NAMALWA (cell line): ENCODE measurements around the gene MAPT.

ENCODE experiments used
- DNase-seq: peaks from one replicate; pipeline ENCODE4 v3.0.0-alpha.2; 2015; ENCODE audit warnings: low spot score

The MAPT gene

GRCh38 chr17:45973946-45974859 lies 79.8 kb downstream of the MAPT start:
- no peak for DNase-seq

- DNase-seq = peak; percentile 25
Observed at GRCh38 chr17:45974916-45975630, 80.7 kb downstream of the MAPT start.

GRCh38 chr17:45975640-45976295 lies 81.4 kb downstream of the MAPT start:
- no peak for DNase-seq

GRCh38 chr17:45976391-45976754 lies 82.0 kb downstream of the MAPT start:
- DNase-seq = no peak

- no peak for DNase-seq
Observed at GRCh38 chr17:45976755-45977505, 82.6 kb downstream of the MAPT start.

GRCh38 chr17:45977506-45977824 lies 83.1 kb downstream of the MAPT start:
- no peak for DNase-seq

GRCh38 chr17:45977976-45978626 lies 83.7 kb downstream of the MAPT start:
- no peak for DNase-seq

- DNase-seq = no peak
Observed at GRCh38 chr17:45979137-45979536, 84.8 kb downstream of the MAPT start.

GRCh38 chr17:45980855-45981254 lies 86.5 kb downstream of the MAPT start:
- no peak for DNase-seq

GRCh38 chr17:45981306-45981705 lies 87.0 kb downstream of the MAPT start:
- DNase-seq = no peak

- DNase-seq = no peak
Observed at GRCh38 chr17:45982791-45983613, 88.6 kb downstream of the MAPT start.

- DNase-seq = no peak
Observed at GRCh38 chr17:45983614-45984310, 89.4 kb downstream of the MAPT start.

GRCh38 chr17:45984368-45984767 lies 90.0 kb downstream of the MAPT start:
- no peak for DNase-seq

- no peak for DNase-seq
Observed at GRCh38 chr17:45985447-45985846, 91.1 kb downstream of the MAPT start.

GRCh38 chr17:45986056-45986455 lies 91.7 kb downstream of the MAPT start:
- no peak for DNase-seq

- no peak for DNase-seq
Observed at GRCh38 chr17:45987706-45988105, 93.4 kb downstream of the MAPT start.

GRCh38 chr17:45989759-45990158 lies 95.4 kb downstream of the MAPT start:
- DNase-seq = no peak

GRCh38 chr17:45990886-45991285 lies 96.5 kb downstream of the MAPT start:
- DNase-seq = peak; percentile 17

GRCh38 chr17:45991341-45991740 lies 97.0 kb downstream of the MAPT start:
- no peak for DNase-seq

- no peak for DNase-seq
Observed at GRCh38 chr17:45992175-45992574, 97.8 kb downstream of the MAPT start.
